HG03025 (cell line): ENCODE data around the gene ZFR2.
"Not testable (repeated sequence)": the region's sequence is repeated elsewhere in the genome, so short reads cannot be mapped to it uniquely, and the experiment has no call there.

Source experiments
- ATAC-seq: cut with Tn5 transposase; IDR thresholded peaks from one replicate; pipeline ENCODE4 v1.9.1; 2021; ENCODE audit warnings: mild to moderate bottlenecking, moderate library complexity; ENCODE audit not compliant: unreplicated experiment, low FRiP score

Gene ZFR2

GRCh38 chr19:3868770-3869456 lies at the start of gene ZFR2:
TSS of gene ZFR2 (minus strand) at chr19:3869038. CDS start at chr19:3869017, 21 bp downstream.
- ATAC-seq = no peak

DNA sequence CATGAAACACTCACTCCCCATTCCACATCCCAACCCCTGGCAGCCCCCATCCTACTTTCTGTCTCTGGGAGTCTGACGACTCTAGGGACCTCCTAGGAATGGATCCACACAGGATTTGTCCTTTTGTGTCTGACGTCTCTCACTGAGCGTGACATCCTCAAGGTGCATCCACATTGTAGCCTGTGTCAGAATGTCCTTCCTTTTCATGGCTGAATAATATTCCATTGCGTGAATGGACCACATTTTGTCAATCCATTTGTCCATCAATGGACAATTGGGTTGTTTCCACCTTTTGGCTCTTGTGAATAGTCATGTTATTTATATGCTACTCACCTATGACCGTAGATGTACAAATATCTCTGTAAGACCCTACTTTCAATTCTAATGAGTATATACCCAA lies 47.2 kb upstream of the ZFR2 start:
- no peak for ATAC-seq

- ATAC-seq = no peak
These were observed 45.4 kb upstream of the ZFR2 start for GRCh38 chr19:3914199-3914598.

DNA sequence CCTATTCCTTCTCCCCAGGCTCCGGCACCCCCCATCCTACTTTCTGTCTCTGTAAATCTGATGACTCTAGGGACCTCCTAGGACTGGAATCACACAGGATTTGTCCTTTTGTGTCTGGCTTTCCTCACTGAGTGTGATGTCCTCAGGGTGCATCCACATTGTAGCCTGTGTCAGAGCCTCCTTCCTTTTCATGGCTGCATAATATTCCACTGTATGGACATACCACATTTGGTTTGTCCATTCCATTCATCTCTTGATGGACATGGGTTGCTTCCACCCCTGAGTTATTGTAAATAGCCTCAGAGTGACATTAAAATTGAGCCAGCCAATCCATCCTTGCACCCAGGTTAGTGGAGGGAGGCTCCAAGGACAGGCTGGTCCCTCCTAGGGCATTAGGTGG lies 41.3 kb upstream of the ZFR2 start:
- no peak for ATAC-seq

GRCh38 chr19:3908266-3909054 lies 39.6 kb upstream of the ZFR2 start:
- ATAC-seq = no peak

- no peak for ATAC-seq
These were observed 38.9 kb upstream of the ZFR2 start for GRCh38 chr19:3907626-3908265.

DNA sequence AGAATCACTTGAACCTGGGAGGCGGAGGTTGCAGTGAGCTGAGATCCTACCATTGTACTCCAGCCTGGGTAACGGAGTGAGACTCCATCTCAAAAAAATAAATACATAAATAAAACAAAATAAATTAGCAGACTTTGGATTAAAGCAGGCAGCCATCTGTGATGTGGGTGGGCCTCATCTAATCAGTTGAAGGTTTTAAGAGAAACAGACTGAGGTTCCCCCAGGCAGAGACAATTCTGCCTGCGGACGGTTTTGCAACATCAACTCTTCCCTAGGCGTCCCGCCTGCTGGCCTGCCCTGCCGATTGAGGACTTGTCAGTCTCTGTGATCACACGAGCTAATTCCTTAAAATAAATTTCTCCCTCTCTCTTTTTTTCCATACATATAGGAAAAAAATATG lies 35.4 kb upstream of the ZFR2 start:
- no peak for ATAC-seq

- no peak for ATAC-seq
These were observed 33.6 kb upstream of the ZFR2 start for GRCh38 chr19:3902317-3902973.

DNA sequence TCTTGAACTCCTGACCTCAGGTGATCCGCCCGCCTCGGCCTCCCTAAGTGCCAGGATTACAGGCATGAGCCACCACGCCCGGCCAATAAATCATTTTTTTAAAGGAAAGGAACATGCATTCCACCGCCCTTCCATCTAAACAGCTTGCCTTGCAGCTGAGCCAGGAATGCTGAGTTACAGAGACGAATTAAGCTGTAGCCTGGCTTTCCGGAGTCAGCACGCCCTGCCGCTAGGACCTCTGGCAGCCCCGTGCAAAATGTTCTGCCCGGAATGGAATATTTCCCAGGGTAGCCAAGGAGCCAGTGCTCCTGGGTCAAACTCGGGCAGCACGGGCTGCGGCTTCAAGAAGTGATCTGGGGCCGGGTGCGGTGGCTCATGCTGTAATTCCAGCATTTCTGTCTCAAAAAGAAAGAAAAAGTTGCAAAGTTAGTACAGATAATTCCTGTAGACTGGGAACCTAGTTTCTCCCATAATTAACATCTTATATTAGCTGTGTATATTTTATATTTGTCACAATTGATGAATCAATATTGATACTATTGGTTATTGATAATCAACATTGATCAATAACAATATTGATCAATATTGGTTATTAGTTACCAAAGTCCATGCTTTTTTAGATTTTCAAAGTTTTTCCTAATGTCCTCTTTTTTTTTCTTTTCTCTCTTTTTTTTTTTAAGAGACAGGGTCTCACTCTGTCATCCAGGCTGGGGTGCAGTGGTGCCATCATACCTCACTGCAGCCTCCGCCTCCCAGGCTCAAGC lies 30.9 kb upstream of the ZFR2 start:
- ATAC-seq = no peak

DNA sequence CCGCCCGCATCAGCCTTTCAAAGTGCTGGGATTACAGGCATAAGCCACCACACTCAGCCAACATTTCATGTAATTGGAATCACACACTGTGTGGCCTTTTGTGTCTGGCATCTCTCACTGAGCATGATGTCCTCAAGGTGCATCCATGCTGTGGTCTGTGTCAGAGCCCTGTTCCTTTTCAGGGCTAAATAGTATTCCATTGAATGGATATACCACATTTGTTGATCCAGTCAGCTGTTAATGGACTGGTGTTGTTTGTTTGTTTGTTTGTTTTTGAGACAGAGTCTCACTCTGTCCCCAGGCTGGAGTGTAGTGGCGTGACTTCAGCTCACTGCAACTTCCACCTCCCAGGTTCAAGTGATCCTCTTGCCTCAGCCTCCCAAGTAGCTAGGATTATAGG lies 29.6 kb upstream of the ZFR2 start:
- ATAC-seq = no peak

GRCh38 chr19:3897936-3898335 lies 29.1 kb upstream of the ZFR2 start:
- no peak for ATAC-seq

- ATAC-seq = no peak
These were observed 26.9 kb upstream of the ZFR2 start for GRCh38 chr19:3895788-3896187.

- ATAC-seq = not testable (repeated sequence)
These were observed 26.1 kb upstream of the ZFR2 start for GRCh38 chr19:3894959-3895358.

GRCh38 chr19:3893509-3894179 lies 24.8 kb upstream of the ZFR2 start:
- no peak for ATAC-seq

DNA sequence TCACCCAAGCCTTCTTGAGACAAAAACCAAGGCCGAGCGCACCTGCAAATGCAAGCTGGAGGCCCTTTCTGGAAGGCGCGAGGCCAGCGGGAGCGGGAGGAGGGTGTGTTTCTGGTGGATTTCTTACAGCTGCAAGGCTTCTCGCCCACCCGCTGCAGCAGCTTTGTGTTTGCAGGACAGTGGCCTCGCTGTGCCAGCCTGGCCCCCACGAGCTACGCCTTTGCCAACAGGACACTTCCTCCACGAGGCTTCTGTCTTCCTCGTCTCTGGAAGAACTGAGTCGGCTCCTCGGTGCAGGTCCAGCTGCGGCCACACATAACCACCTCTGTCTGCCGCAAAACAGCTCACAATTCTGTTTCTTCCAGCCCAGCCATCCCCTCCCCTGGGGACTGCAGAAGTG lies 21.8 kb upstream of the ZFR2 start:
- ATAC-seq = no peak

DNA sequence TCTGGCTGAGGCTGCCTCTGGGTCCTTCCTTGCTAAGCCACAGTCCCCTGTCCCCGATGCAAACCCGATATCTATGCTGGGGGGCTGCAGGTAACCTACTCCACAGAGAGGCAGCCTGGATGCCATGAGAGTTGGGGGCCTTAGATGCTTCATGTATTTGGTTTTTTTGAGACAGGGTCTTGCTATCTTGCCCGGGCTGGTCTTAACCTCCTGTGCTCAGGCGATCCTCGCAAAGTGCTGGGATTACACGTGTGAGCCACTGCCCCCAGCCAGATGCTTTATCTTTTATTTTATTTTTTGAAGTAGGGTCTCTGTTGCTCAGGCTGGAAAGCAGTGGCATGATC lies 13.2 kb upstream of the ZFR2 start:
- ATAC-seq = no peak

DNA sequence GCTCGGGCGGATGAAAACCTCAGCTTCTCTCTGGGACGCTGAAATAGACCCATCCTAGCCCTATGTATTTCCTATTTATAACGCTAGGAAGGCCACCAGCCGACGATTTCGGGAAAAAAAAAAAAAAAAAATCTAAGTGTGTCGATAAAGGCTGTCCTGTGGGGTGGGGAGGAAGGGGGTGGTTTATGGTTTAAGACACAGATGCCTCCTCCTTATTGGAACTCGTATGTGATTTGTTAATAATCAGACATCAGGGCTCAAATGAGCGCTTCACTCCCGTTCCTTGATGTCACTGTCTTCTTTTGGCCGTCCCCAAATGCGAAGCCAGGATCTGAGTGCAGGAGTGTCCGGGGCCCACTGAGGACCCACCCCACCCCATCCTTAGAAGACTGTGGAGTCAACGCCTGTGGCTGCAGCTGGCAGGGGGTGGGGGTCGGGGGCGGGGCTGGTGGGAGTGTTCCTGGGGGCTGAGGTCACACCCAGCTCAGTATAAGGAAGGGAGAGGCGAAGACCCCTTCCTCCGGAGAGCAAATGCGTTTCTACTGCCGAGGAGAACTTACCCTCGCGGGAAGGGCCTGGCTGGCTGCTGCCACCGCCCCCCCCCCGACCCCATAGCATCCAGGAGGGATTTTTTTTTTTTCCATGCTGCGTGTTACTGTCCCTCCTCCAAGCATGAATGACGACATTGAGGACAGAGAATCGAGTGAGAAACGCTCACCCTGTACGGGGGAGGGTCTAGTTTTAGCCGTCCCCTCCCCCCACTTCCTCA lies 12.6 kb upstream of the ZFR2 start:
- ATAC-seq = no peak

GRCh38 chr19:3880471-3881271 lies 11.8 kb upstream of the ZFR2 start, which contains the start of gene ATCAY:
TSS of gene ATCAY (plus strand) at chr19:3880685. CDS start at chr19:3885768, 5,083 bp downstream.
- no peak for ATAC-seq
